ENCODE measurements around the gene C17orf50. TPM values are rescaled to one million over a fixed set of nuclear protein-coding genes. Genes with fewer than 3 reads are reported as not detected.

C17orf50 gene
- total RNA-seq, 1 experiment from 2014 or later = not detected

DNA sequence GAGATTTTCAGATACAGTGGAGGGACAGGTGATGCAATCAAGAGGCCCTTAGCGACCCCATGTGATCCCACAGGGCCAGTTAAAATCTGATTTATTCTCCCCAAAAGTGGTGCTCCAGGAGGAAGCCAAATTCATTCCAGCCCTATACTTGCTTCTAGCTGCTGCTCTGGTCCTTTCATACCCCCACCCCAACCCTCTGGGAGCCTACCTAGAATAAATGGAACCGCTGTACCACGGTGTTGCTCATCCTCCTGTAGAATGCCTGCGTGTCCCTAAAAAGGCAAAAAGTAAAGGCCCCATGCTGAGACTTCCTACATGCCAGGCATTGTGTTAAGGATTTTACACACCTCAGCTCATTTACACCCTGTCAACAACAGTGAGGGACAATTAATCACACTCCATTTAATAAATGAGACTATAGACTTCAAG is 31.3 kb upstream of the C17orf50 start:
- no peak overlapping the region for H2AFZ ChIP-seq
- ChIA-PET POLR2A (ENCODE audit: unreplicated experiment) (no interaction called here), CTCF (no interaction called here)
- no peak overlapping the region for H3K4me2 ChIP-seq
- no peak overlapping the region for H3K4me3 ChIP-seq
- H3K27me3 ChIP-seq (ENCODE audit: insufficient read depth, low read depth) = no peaks in the 10 kb centered on the region
- DNase-seq = no peak
- no peaks in the 10 kb centered on the region; the same call in 1 of the 2 replicates for H3K36me3 ChIP-seq (ENCODE audit: low read depth)
- no peaks in the 10 kb centered on the region for H3F3A ChIP-seq (ENCODE audit: insufficient read depth, low read depth)
- H4K20me1 ChIP-seq (ENCODE audit: insufficient read depth) = peaks cover 7% of the 10 kb centered on the region
- no TSS peak for BruUV-seq (replicated peaks)
- intact Hi-C loops (cut with micrococcal nuclease; ENCODE audit: unreplicated experiment) = no loop called here
- TF ChIP-seq EZH2 (IDR thresholded peaks at IDR 0.05; ENCODE audit: low read depth) = no peak
- TF ChIP-seq, protein P1, sequence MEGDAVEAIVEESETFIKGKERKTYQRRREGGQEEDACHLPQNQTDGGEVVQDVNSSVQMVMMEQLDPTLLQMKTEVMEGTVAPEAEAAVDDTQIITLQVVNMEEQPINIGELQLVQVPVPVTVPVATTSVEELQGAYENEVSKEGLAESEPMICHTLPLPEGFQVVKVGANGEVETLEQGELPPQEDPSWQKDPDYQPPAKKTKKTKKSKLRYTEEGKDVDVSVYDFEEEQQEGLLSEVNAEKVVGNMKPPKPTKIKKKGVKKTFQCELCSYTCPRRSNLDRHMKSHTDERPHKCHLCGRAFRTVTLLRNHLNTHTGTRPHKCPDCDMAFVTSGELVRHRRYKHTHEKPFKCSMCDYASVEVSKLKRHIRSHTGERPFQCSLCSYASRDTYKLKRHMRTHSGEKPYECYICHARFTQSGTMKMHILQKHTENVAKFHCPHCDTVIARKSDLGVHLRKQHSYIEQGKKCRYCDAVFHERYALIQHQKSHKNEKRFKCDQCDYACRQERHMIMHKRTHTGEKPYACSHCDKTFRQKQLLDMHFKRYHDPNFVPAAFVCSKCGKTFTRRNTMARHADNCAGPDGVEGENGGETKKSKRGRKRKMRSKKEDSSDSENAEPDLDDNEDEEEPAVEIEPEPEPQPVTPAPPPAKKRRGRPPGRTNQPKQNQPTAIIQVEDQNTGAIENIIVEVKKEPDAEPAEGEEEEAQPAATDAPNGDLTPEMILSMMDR (conservative IDR thresholded peaks at IDR 0.05) = no peak
- no peaks in the 10 kb centered on the region for H3K9me3 ChIP-seq (ENCODE audit: insufficient read depth, low read depth)
- peaks cover 14% of the 10 kb centered on the region for H3K4me1 ChIP-seq (replicated peaks; ENCODE audit: insufficient read depth)
- no peaks in the 10 kb centered on the region for H3K79me2 ChIP-seq (ENCODE audit: low read depth)
- H3K27ac ChIP-seq = no peak overlapping the region
- no peaks in the 10 kb centered on the region for H3K9me2 ChIP-seq (ENCODE audit: insufficient read depth)

DNA sequence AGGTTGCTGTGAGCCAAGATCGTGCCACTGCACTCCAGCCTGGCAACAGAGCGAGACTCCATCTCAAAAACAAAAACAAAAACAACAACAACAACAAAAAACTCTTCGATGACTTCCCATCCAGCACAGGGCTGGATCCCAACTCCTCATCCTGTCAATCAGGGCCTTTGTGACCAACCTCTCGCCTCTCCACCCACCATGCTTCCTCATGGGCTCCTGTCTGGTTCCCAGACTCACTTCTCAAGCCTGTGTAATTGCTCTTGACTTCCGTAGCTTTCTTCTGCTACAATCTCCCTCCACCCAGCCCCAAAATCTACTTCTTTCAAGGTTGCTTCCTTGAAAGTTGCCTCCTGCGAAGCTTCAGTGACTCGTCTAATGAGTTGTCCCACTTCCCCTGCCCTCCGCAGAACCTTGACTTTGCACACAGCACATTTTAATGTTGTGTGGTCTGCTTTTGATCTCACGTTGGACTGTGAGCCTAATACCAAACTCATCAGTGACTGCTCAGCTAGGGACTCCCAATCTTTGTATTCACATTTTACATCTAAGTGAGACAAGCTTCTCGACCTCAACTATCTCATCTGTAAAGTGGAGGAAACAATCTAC is 30.2 kb upstream of the C17orf50 start:
- H3K4me3 ChIP-seq = no peak overlapping the region
- no peak overlapping the region for H3K4me2 ChIP-seq
- TF ChIP-seq, protein P1 (conservative IDR thresholded peaks at IDR 0.05) = no peak
- TF ChIP-seq EZH2 (IDR thresholded peaks at IDR 0.05; ENCODE audit: low read depth) = no peak
- H2AFZ ChIP-seq = no peak overlapping the region
- H3K9me2 ChIP-seq (ENCODE audit: insufficient read depth) = no peaks in the 10 kb centered on the region
- H3K27ac ChIP-seq = no peak overlapping the region
- ChIA-PET CTCF (no interaction called here), POLR2A (ENCODE audit: unreplicated experiment) (no interaction called here)
- H3K27me3 ChIP-seq (ENCODE audit: insufficient read depth, low read depth) = no peaks in the 10 kb centered on the region
- H3K9me3 ChIP-seq (ENCODE audit: insufficient read depth, low read depth) = no peaks in the 10 kb centered on the region
- intact Hi-C loops (cut with micrococcal nuclease; ENCODE audit: unreplicated experiment) = no loop called here
- no peaks in the 10 kb centered on the region for H3K36me3 ChIP-seq (ENCODE audit: low read depth)
- peaks cover 14% of the 10 kb centered on the region for H3K4me1 ChIP-seq (replicated peaks; ENCODE audit: insufficient read depth)
- no peak for DNase-seq
- no peaks in the 10 kb centered on the region for H3K79me2 ChIP-seq (ENCODE audit: low read depth)
- H3F3A ChIP-seq (ENCODE audit: insufficient read depth, low read depth) = no peaks in the 10 kb centered on the region
- H4K20me1 ChIP-seq (ENCODE audit: insufficient read depth) = peaks cover 7% of the 10 kb centered on the region; the same call in 1 of the 2 replicates
- BruUV-seq (replicated peaks) = no TSS peak

DNA sequence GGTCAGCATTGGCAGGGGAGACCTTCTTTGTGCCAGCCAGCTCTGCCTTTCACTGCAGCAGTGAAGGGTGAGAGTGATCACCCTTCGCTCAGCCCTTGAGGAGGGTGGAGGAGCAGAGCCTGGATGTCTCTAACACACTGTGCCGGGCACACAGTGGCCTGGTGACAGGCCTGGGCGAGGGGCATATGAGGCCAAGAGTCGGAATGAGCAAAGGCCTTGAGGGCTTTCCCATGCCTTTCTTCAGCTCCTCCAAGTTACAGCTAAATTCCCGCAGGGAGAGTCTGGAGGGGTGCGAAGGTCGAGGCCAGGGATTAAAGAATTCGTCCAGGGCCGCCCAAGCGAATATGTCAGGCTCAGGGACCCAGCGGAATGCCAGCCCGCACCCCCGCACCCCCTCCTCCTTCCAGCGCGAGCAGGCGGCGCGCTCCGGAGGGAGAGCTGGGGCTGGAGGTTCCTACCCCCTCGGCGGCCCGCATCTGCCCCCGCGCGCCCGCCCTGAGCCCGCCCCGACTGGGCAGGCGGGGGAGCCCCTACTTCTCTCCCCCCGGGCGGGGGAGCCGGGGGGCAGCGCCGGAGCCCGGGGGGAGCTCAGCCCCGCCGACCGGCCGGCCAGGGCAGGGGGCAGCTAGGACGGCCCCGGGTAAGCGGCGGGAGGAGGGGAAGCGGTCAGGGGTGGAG is 29.3 kb upstream of the C17orf50 start, which contains the start of gene RASL10B:
Gene RASL10B (plus strand): TSS at position 401 of the 678 bp plus-strand sequence. CDS start 3,546 bp downstream, outside the sequence.
- Histone ChIP-seq H2AFZ (no peak within 1 kb of the TSS), H4K20me1 (ENCODE audit: insufficient read depth) (peaks cover 4% of the 10 kb centered on the region; the same call in 1 of the 2 replicates), H3F3A (ENCODE audit: insufficient read depth, low read depth) (no peaks in the 10 kb centered on the region), H3K79me2 (ENCODE audit: low read depth) (no peaks in the 10 kb centered on the region), H3K27ac (no peak within 1 kb of the TSS), H3K9me3 (ENCODE audit: insufficient read depth, low read depth) (no peaks in the 10 kb centered on the region), H3K9me2 (ENCODE audit: insufficient read depth) (no peaks in the 10 kb centered on the region), H3K36me3 (ENCODE audit: low read depth) (no peaks in the 10 kb centered on the region), H3K4me1 (replicated peaks; ENCODE audit: insufficient read depth) (peaks cover 8% of the 10 kb centered on the region), H3K4me3 (no peak within 1 kb of the TSS), H3K4me2 (no peak within 1 kb of the TSS; the same call in 1 of the 2 replicates), H3K27me3 (ENCODE audit: insufficient read depth, low read depth) (0 out of 2 replicates have a peak, but pooled peaks cover 4% of the 10 kb centered on the region)
- POLR2A ChIA-PET (ENCODE audit: unreplicated experiment) = interaction anchor here (0.6 kb wide), 1 partner anchor 804 kb away, joined by 5 read pairs; no protein-coding TSS in a partner anchor
- no peak for DNase-seq
- intact Hi-C loops (cut with micrococcal nuclease; ENCODE audit: unreplicated experiment) = no loop called here
- no TSS peak for BruUV-seq (replicated peaks)
- no peak for TF ChIP-seq EZH2 (IDR thresholded peaks at IDR 0.05; ENCODE audit: low read depth)
- TF ChIP-seq, protein P1 (conservative IDR thresholded peaks at IDR 0.05) = no peak
- CTCF ChIA-PET = interaction anchor here (0.6 kb wide), 1 partner anchor 175 kb away, joined by 4 read pairs; no protein-coding TSS in a partner anchor
